Small intestine (tissue), 7 donors: ENCODE measurements around the gene TGFBI. TPM values are rescaled to one million over a fixed set of nuclear protein-coding genes. Genes with fewer than 3 reads are reported as not detected.

Experiments used
- DNase-seq, 2 donors: peaks; one replicate each; pipeline versions ENCODE4 v3.0.0 to v3.0.0-alpha.2; 2013
- FAIRE-seq: peaks from 2 replicates; lab custom pipeline; 2012; peaks lifted over from hg19 to GRCh38; lab: Jason Lieb, UNC
- H3K27ac ChIP-seq, 3 donors: one replicate each; pipeline ENCODE4 v1.5.1; 2013; ENCODE audit warnings: low read length in 2 of 3, mild to moderate bottlenecking in 2 of 3, control low read depth in 1 of 3, inconsistent platforms in 1 of 3, low read depth in 1 of 3, moderate library complexity in 1 of 3
- H3K27me3 ChIP-seq, 3 donors: one replicate each; pipeline ENCODE4 v1.6.1; 2013; ENCODE audit warnings: low read length in 3 of 3, inconsistent platforms in 1 of 3; ENCODE audit not compliant: control insufficient read depth in 3 of 3, insufficient read depth in 3 of 3
- H3K36me3 ChIP-seq, 3 donors: one replicate each; pipeline ENCODE4 v1.6.1; 2013; ENCODE audit warnings: low read length in 3 of 3, inconsistent platforms in 1 of 3, low read depth in 1 of 3, mild to moderate bottlenecking in 1 of 3, moderate library complexity in 1 of 3; ENCODE audit not compliant: control insufficient read depth in 3 of 3, insufficient read depth in 2 of 3
- H3K4me1 ChIP-seq, 3 donors: one replicate each; pipeline ENCODE4 v1.6.1; 2013; ENCODE audit warnings: low read length in 2 of 3, inconsistent platforms in 1 of 3, low read depth in 1 of 3, mild to moderate bottlenecking in 1 of 3, moderate library complexity in 1 of 3; ENCODE audit not compliant: control insufficient read depth in 3 of 3, insufficient read depth in 2 of 3
- H3K4me3 ChIP-seq, 3 donors: one replicate each; pipeline ENCODE4 v1.5.1; 2013; ENCODE audit warnings: low read length in 3 of 3, control low read depth in 1 of 3, inconsistent platforms in 1 of 3, low read depth in 1 of 3, mild to moderate bottlenecking in 1 of 3, moderate library complexity in 1 of 3
- H3K9me3 ChIP-seq, 2 donors: one replicate each; pipeline ENCODE4 v1.6.1; 2013; ENCODE audit warnings: low read depth in 1 of 2, low read length in 1 of 2; ENCODE audit not compliant: control insufficient read depth in 2 of 2, insufficient read depth in 1 of 2
- WGBS, 3 donors: extraction: QIAGEN DNeasy Blood & Tissue Kit; methylation state at CpG; one replicate each; pipeline ENCODE4 v1.1.7; 2013; 5-methylcytosine and 5-hydroxymethylcytosine counted together
- polyA plus RNA-seq, 4 donors: library from polyadenylated mRNA; stranded (reverse) in 3 of 4; unstranded in 1 of 4; fragments of 200-250 nt in 3 of 4; fragments of 120-200 nt in 1 of 4; gene quantifications; one replicate each; pipeline versions ENCODE4 v1.2.1 to v1.2.3, GENCODE V29; 2013
- donor health status: healthy with polysubstance abuse.
- donor health status: control.
- donor health status: control.
- donor health status: Bipolar disorder and iron deficiency.
- donor health status: healthy.

TGFBI gene
- polyA plus RNA-seq, 4 donors: 4.2 to 114 (median 48.3) TPM

DNA sequence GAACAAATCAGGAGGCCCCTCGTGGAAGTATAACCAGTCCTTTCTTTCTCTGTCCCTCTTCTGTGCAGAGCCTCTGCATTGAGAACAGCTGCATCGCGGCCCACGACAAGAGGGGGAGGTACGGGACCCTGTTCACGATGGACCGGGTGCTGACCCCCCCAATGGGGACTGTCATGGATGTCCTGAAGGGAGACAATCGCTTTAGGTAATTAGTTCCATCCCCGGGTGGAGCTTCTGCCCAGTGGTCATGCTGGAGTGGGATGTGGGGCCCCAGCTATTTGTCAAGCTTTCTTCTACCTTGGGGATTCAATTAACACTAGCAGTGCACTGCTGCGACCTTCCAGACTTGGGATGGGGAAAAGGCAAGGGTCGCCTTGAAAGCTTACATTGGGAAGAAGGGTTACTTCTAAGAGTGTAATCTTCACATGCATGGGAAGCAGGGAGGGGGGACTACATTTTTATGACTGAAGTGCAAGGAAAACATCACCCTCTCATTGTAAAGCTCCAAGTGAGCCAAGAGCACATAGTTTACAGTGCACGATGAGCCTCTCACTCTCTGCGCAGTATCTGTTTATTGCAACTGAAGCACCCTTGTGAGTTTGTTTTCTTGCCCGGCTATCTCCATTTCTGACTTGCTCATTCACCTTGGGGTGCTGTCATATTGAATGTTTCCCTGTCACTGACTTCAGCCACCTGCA is 27.0 kb downstream of the TGFBI start:
- Histone ChIP-seq H3K27ac (peak overlapping the region in 2 of 3 donors; percentile 2 to 83), H3K36me3 (peaks cover 0 to 19% (median 0%) of the 10 kb centered on the region in 3 donors), H3K27me3 (no peaks in the 10 kb centered on the region), H3K4me1 (peaks cover 0 to 41% (median 0%) of the 10 kb centered on the region in 3 donors), H3K4me3 (no peak overlapping the region), H3K9me3 (no peaks in the 10 kb centered on the region)
- WGBS, 3 donors: 78 to 89% (median 88%) methylated on average over 14 of the region's 14 CpGs
- DNase-seq (no peak), FAIRE-seq (no peak)

DNA sequence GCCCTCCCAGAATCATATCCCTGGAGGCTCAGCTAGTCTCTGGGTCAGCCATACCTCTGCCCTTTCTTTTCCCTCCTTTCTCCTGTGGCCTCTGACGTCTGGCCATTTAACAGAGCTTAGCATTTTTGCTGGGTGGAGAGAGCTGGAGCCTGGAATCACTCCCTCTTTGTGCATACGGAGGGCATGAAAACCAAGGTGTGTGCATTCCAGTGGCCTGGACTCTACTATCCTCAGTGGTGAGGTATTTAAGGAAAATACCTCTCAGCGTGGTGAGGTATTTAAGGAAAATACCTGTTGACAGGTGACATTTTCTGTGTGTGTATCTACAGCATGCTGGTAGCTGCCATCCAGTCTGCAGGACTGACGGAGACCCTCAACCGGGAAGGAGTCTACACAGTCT is 27.5 kb downstream of the TGFBI start:
- H3K27me3 ChIP-seq: no peaks in the 10 kb centered on the region
- H3K27ac ChIP-seq: peak overlapping the region in 2 of 3 donors; percentile 2 to 83
- DNase-seq (no peak), FAIRE-seq (no peak)
- peaks cover 0 to 41% (median 0%) of the 10 kb centered on the region in 3 donors for H3K4me1 ChIP-seq
- H3K9me3 ChIP-seq: no peaks in the 10 kb centered on the region
- no peak overlapping the region for H3K4me3 ChIP-seq
- peaks cover 0 to 24% (median 0%) of the 10 kb centered on the region in 3 donors for H3K36me3 ChIP-seq
- WGBS, 3 donors: 79 to 90% (median 87%) methylated on average over 5 of the region's 5 CpGs

- H3K4me1 ChIP-seq: peaks cover 0 to 41% (median 0%) of the 10 kb centered on the region in 3 donors
- FAIRE-seq: no peak
- no peak overlapping the region for H3K4me3 ChIP-seq
- H3K27ac ChIP-seq: peak overlapping the region in 2 of 3 donors; percentile 80 to 83
- H3K27me3 ChIP-seq: no peaks in the 10 kb centered on the region
- DNase-seq: no peak
- peaks cover 0 to 29% (median 0%) of the 10 kb centered on the region in 3 donors for H3K36me3 ChIP-seq
- no peaks in the 10 kb centered on the region for H3K9me3 ChIP-seq
- whole genome bisulfite sequencing, 3 donors: 78 to 91% (median 87%) methylated on average over 8 of the region's 8 CpGs
These were observed 28.1 kb downstream of the TGFBI start for GRCh38 chr5:136056771-136057335.

- Histone ChIP-seq H3K27me3 (no peaks in the 10 kb centered on the region), H3K36me3 (peaks cover 0 to 32% (median 0%) of the 10 kb centered on the region in 3 donors), H3K9me3 (no peaks in the 10 kb centered on the region), H3K4me1 (peaks cover 0 to 41% (median 0%) of the 10 kb centered on the region in 3 donors), H3K27ac (peak overlapping the region in 2 of 3 donors; percentile 80 to 83), H3K4me3 (no peak overlapping the region)
- no peak for DNase-seq
- 46 to 74% (median 69%) methylated on average over 5 of the region's 5 CpGs for WGBS, 3 donors
- FAIRE-seq: no peak
These were observed 28.7 kb downstream of the TGFBI start for GRCh38 chr5:136057401-136058038.

DNA sequence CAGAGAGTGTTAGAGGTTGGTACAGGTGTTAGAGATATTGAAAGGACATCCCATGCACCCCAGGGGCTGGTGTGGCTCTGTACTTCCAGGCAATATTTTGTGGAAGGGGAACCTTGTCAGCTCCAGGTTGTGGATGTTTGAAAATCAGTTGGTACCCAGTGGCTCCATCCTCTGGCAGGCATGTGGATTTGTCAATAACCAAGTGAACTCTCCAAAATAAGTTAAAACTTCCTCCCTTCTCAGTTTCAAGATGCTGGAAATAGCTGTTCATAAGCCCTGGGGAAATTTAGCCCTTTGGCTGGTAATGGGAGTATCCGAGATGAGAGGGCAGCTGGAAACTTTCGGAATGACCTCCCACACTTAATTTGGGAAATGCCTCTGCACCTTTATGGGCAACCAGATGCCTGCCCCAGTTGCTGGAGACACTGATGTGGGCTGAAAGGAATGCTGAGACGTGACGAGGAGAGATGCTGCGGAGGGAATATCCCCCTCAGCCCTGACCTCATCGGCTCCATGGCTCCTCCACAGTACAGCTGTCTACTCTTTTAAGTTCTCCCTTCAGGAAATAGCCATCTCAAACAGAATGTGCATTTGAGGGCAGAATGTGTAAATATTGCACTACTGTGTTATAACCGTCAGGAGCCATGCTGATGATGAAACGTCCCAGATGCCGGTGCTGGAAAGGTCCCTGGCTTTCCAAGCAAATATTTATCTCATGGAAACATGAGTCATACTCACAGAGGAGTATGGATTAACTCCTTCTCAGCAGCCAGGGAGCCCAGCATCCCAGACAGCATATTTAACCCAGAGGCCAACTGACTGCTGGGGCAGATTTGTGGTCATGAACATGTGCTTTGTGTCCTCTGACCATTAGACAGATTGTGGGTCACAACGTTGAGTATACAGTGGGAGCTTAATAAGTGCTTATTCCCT is 29.5 kb downstream of the TGFBI start:
- H3K4me3 ChIP-seq: no peak overlapping the region
- 35 to 40% (median 39%) methylated on average over 10 of the region's 10 CpGs for WGBS, 3 donors
- H3K4me1 ChIP-seq: peaks cover 0 to 36% (median 0%) of the 10 kb centered on the region in 3 donors
- peak overlapping the region in 2 of 3 donors; percentile 80 to 83 for H3K27ac ChIP-seq
- peaks cover 0 to 31% (median 0%) of the 10 kb centered on the region in 3 donors for H3K36me3 ChIP-seq
- peak; percentile 32 to 81 for DNase-seq
- no peaks in the 10 kb centered on the region for H3K27me3 ChIP-seq
- peaks cover 0 to 2% of the 10 kb centered on the region in 2 donors for H3K9me3 ChIP-seq
- no peak for FAIRE-seq

GRCh38 chr5:136058972-136059354 is 30.2 kb downstream of the TGFBI start:
- peaks cover 0 to 35% (median 0%) of the 10 kb centered on the region in 3 donors for H3K36me3 ChIP-seq
- peaks cover 0 to 30% (median 0%) of the 10 kb centered on the region in 3 donors for H3K4me1 ChIP-seq
- H3K27me3 ChIP-seq: no peaks in the 10 kb centered on the region
- WGBS, 3 donors: 72 to 77% (median 73%) methylated on average over 6 of the region's 6 CpGs
- H3K4me3 ChIP-seq: no peak overlapping the region
- no peak for FAIRE-seq
- DNase-seq: no peak
- peak overlapping the region in 2 of 3 donors; percentile 1 to 38 for H3K27ac ChIP-seq
- H3K9me3 ChIP-seq: peaks cover 0 to 4% of the 10 kb centered on the region in 2 donors

DNA sequence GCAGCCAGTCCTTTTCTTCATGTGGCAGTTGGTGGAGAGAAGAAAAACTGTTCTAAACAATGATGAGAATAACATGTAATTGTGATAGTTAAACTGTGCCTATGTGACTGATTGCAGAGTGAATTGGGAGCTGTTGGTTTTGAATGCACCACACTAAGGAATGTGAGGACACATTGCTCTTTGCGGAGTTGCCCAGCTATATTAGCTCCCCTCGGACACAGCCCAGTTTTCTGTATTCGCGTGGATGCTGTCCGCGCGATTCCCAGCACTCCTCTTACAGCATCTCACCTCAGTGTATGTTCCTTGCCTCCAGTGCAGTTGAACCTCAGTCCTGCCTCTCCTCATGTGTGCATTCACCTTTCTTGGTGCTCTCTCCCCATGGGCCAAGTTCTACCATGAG is 32.2 kb downstream of the TGFBI start:
- H3K4me1 ChIP-seq: peaks cover 0 to 26% (median 0%) of the 10 kb centered on the region in 3 donors
- H3K4me3 ChIP-seq: no peak overlapping the region
- H3K9me3 ChIP-seq: peaks cover 0 to 4% of the 10 kb centered on the region in 2 donors
- H3K27ac ChIP-seq: no peak overlapping the region
- 95 to 96% (median 96%) methylated on average over 7 of the region's 7 CpGs for WGBS, 3 donors
- H3K36me3 ChIP-seq: peaks cover 0 to 36% (median 0%) of the 10 kb centered on the region in 3 donors
- no peaks in the 10 kb centered on the region for H3K27me3 ChIP-seq
- FAIRE-seq: no peak
- no peak for DNase-seq
